Measurements from ENCODE around the gene CHST6.
"Not testable (repeated sequence)": the region's sequence is repeated elsewhere in the genome, so short reads cannot be mapped to it uniquely, and the experiment has no call there.

The CHST6 gene

DNA sequence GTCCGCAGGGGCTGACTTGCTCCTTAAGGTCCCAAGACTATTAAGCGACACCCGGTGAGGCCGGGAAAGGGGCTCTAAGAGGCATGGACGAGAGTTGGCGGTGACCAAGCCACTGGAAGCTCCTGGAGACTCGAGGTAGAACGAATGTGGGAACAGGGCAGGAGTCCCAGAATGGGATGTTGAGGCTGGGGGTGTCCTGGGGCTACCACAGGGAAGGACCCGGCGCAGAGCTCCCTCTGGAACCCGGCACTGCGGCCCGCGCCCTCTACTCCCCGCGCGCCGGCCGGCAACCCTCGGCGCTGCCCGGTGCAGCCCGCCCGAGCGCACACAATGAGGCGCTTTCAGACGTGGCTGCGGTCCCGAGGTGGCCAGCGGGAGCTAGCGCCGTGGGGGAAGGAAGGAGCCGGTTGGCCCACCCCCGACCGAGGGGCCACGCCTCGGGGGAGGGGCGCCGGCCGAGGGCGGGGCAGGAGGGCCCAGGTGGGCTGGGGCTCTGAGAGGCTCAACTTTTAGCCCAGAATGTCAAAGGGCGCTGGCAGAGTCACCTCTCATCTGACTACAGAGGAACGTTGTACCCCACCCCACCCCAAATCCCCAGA lies at the start of gene CHST6:
CHST6 (minus strand) TSS at position 366 of the 599 bp plus-strand sequence. CDS start 15,613 bp downstream, outside the sequence.
- DNase-seq (ENCODE audit: low spot score): peak; percentile 86

DNA sequence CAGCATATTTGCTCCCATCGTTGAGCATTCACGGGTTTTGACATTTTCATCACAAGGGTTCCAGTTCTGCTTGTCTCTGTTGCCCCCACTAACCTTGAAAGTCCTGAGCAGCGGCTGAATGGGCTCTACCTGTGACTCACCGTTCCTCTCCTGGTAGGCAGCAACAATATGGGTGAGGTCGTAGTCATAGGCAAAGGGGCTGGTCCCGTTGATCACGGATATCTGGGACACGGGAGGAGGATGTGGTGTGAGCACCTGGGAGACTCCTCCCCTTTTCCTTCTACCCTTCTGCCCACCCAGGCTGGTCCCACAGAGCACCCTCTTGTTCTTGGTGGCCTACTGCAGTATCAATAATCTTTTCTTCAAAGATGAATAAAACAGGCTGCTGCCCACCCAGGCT lies 47.2 kb upstream of the CHST6 start:
- not testable (repeated sequence) for DNase-seq (ENCODE audit: low spot score)

DNA sequence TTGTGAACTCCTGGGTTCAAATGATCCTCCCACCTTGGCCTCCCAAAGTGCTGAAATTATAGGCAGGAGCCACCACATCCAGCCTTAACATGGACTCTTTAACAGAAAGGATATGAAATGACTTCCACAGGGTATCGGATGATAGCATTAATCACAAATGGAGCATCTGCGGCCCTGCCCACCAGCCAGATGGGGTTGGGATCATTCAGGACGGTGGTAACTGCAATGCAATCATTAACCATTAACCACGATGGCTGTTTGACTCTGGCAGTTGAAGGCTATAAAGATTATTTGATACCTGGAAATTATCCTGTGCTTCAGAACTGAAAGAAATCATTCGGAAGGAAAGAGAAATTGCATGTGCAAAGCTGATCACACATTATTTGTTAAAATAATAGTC lies 46.0 kb upstream of the CHST6 start:
- DNase-seq (ENCODE audit: low spot score): no peak

DNA sequence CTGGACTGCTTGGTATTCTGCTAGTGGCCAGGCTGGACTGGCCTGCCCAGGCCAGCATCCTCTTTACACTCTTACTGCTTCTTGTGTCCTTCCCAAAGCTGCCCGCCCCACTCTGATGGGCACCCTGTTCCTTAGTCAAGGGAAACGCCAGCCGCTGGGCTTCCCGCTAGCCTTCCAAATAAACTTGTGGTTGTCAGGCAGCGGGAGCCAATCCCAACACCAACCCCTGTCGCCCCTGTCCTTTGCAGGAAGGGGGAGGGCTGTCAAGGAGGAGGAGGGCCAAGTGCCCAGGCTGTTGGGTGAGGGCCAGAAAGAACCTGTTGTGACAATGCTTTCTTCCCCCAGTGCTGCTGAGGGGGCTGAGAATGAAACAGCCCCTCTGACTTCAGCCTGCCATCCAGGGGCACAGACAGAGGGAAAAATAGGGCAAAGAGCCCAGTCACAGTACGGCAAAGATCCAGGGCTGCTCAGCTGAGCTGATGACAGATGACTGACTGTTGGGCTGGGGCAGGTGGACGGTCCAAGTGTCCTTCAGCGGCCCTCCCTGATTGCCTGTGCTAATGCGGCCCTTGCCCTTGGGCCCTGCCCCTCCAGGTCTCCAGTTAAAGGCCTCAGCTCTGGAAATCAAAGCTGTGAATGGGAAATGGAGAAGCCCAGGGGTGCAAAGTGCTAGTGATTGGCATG lies 43.8 kb upstream of the CHST6 start:
- DNase-seq (ENCODE audit: low spot score): peak; percentile 50

DNA sequence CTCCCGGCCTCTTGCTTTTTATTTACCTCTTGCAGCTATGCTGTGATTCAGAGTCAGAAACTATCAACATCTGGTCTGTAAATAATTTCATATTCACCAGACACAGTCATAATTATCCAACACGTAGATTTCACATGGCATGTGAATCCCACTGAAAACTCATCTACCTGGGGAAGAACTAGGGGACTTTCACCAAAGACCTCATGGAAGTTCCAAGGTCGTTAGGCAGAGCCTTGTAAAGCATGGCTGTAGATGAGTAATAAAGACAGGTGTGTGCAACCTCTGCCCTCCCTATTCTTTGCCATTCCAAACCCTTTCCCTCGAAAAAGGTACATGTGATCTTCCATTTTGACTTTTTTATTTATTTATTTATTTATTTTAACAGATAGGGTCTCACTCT lies 42.5 kb upstream of the CHST6 start:
- DNase-seq (ENCODE audit: low spot score): no peak

DNA sequence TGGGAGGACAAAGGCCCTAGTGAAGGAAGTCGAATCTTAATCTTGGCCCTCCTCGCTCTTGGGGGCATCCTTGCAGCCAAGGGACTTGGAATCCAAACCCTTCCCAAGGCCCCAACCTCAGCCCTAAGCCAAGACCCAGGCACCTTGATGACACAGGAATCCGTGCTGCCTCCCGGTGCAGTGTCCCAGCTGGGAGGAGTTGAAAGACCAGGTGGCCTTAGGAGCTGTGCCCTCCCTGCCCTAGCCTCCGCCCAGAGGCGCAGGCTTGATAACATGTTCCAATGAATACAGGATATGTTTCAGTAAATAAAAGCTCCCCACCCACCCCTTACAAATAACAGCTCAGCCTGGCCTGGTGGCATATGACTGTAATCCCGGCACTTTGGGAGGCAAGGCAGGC lies 40.7 kb upstream of the CHST6 start, which contains the start of gene CHST5:
CHST5 (minus strand) TSS at position 208 of the 400 bp plus-strand sequence. CDS start 5,724 bp downstream, outside the sequence.
- no peak for DNase-seq (ENCODE audit: low spot score)

DNA sequence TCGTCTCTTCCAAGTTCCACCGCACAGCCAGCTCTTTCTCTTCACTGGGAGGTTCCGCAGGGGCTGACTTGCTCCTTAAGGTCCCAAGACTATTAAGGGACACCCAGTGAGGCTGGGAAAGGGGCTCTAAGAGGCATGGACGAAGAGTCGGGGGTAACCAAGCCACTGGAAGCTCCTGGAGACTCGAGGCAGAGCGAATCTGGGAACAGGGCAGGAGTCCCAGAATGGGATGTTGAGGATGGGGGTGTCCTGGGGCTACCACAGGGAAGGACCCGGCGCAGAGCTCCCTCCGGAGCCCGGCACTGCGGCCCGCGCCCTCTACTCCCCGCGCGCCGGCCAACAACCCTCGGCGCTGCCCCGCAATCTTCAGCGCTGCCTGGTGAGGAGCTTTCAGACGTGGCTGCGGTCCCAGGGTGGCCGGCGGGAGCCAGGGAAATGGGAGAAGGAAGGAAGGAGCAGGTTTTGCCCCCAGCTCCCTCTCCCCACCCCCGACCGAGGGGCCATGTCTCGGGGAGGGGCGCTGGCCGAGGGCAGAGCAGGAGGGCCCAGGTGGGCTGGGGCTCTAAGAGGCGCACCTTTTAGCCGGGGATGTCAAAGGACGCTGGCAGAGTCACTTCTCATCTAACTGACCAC lies 40.1 kb upstream of the CHST6 start:
- no peak for DNase-seq (ENCODE audit: low spot score)

DNA sequence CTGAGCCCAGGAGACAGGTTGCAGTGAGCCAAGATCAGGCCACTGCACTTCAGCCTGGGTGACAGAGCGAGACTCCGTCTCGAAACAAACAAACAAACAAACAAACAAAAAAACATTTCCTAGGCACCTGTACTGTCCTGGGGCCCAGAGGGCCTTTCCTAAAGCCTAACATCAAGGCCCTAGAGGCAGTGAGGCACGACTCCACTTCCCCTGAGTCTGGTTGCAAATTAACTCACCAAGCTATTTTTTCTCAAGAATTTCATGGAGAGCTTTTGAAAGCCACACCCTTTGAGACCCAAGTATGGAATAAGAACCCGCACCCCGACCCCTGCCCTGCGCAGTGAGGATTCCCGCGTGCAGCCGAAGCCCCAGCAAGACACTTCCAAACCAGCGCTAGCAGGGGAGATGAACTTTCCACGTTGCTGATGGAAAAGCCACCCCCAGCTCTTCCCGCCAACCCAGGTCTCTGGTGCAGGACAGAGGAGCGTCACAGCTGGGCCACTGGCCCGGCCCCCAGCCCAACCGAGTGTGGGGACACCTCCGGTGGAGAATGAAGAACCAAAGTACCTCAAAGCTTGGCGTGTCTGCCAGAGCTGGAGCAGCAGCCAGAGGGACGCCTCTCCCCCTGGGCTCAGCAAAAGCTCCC lies 39.4 kb upstream of the CHST6 start:
- no peak for DNase-seq (ENCODE audit: low spot score)

DNA sequence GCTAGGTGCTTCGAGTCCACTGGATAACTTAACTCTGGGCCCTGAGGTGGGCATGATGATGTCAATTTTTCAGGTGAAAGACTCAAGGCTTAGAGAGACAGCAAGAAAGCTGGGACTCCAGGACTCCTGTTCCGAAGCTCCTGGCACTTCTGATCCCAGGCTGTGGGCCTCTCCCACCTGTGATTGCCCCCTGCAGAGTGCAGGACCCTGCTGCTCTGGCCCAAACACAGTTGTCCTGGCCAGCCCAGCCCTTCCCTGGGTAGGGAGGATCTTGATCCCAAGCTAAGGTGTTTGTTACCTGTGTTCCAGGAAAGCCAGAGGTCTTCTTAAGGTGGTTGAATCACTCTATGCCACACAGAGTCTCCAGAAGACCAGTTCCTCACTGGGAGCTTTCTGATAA lies 37.5 kb upstream of the CHST6 start:
- no peak for DNase-seq (ENCODE audit: low spot score)

DNA sequence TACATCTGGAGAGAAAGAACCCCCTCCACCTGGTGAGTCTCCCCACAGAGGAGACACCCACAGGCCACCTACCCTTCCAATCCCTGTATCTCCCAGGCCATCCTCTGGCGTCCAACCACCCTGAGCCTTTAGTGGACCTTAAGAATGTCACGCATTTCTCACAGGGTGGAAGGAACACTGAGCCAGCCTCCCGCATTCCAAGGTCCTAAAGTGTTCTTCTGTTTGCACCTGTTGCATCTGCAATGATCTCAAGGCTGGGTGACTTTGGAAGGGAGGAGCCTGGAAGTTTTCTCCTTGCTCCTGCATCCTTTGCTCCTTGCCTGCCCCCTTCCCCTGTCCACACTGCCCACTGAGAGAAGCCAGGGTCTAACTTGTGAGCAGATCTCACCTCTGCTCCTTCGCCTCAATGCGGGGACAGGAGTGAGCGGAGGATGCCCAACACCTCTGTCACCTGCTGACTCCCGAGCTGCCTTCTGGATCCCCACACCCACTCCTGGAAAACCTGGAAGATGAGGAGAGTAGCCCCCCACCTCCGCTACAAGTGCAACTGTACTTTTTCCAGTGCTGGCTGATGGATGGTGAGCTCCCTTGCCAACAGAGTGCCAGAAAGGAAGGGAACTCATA lies 37.0 kb upstream of the CHST6 start:
- no peak for DNase-seq (ENCODE audit: low spot score)

DNA sequence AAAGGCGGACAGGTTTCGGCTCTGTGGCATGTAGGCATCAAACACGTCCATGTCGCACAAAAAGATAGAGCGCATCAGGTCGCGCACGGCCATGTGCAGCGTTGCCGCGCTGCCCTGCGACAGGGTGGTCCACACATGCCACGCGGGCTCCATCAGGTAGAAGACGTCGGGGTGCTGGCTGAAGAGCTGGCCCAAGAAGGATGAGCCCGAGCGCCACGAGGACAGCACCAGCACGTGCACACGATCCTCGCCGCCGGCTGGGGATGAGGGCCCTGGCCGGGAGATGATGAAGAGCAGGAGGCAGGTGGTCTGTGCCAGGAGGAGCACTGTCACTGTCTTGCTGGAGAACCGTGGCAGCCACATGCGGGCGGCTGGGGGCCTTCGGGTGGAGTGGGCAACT lies 34.7 kb upstream of the CHST6 start:
- DNase-seq (ENCODE audit: low spot score): no peak

DNA sequence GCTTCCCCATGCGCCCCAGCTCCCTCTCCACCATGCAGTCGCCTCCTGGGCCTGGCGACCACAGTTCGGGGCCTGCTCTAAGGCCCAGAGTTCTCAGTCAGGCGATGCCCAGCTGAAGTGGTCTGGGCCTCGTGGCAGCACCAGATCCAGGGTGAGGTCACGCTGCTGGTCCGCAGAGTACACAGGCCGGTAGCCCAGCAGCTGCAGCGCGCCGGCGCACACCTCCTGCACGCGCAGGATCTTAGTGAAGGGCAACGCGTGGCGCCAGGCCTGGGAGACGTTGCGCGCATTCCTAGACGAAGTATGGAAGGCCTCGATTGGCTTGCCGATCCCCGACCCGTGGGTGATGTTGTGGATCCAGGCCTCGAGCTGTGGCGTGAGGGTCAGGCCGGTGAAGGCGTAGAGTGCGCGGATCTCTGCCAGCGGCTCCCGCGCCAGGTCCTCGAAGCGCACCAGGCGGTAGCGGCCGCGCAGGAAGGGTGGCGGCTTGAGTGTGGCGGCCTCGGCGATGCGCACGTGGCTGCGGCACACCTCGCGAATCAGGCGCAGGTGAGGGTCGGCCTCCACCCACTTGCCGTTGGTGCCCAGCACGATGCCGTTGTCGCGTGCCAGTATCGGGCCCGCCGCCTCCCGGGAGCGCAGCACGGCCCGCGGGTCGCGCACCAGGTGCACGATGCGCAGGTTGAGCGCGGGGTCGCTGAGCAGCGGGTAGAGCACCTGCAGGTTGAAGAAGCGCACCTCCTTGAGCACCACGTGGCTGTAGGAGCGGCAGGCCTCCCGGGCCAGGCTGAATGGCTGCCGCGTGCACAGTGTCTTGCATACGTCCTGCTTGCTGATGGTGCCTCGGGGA lies 34.0 kb upstream of the CHST6 start:
- no peak for DNase-seq (ENCODE audit: low spot score)

DNA sequence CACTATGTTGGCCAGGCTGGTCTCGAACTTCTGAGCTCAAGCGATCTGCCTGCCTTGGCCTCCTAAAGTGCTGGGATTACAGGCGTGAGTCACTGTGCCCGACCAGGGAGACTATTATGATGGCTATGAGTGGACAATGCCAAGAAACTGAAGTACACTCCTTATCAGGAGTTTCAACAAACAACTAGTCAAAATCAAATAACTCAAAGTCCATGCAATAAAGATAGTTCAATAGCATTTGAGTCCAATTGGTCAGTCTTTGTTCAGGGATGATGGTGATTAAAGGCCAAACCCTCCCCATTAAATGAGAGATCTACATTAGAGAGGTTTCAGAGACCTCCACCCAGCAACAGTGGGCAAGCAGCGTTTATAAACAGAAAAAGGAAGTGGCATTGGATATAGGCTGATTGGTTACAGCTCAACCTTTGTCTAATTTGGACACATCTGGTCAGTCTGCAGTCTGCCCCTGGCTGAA lies 32.6 kb upstream of the CHST6 start:
- DNase-seq (ENCODE audit: low spot score): no peak

DNA sequence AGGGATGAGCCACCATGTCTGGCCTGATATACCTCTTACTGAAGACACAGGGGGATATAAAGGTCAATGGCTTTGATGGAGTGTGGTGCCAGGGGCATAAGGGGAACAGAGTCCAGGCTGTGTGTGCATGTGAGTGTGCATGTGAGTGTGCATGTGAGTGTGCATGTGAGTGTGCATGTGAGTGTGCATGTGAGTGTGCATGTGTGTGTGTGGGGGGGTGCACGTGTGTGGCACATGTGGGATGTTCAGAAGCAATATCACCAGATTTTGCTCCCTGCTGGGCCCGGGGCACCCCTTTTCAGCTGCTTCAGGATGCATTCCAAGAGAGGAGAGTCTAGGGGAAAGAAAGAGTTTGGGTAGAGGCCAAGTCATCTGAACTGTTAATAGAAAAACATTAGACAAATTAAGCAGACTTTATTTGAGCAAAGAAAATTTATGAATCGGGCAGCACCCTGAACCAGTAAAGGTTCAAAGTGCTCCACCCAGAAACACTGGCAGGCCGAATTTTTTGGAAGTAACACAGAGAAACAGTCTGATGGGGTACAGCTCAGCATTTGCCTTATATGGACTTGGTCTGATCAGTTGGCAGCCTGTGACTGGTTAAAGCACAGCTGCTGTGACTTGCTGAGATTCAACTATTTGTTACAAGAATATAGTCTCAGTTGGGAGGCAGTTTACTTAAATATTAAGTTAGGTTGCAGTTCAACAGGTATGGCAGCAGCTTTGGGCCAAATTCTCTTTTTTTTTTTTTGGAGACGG lies 31.0 kb upstream of the CHST6 start:
- DNase-seq (ENCODE audit: low spot score): no peak

DNA sequence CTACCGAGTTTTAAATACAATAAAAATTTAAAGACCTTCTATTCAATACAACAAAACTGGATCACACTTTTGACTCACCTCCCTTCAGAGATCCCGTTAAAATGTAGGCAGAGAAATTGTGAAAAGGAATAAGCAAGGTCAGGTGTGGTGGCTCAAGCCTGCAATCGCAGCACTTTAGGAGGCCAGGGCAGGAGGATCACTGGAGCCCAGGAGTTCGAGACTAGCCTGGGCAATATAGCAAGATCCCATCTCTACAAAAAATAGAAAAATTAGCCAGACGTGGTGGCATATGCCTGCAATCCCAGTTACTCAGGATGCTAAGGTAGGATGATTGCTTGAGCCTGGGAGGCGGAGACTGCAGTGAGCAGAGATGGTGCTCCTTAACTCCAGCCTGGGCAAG lies 23.9 kb upstream of the CHST6 start:
- DNase-seq (ENCODE audit: low spot score): no peak

DNA sequence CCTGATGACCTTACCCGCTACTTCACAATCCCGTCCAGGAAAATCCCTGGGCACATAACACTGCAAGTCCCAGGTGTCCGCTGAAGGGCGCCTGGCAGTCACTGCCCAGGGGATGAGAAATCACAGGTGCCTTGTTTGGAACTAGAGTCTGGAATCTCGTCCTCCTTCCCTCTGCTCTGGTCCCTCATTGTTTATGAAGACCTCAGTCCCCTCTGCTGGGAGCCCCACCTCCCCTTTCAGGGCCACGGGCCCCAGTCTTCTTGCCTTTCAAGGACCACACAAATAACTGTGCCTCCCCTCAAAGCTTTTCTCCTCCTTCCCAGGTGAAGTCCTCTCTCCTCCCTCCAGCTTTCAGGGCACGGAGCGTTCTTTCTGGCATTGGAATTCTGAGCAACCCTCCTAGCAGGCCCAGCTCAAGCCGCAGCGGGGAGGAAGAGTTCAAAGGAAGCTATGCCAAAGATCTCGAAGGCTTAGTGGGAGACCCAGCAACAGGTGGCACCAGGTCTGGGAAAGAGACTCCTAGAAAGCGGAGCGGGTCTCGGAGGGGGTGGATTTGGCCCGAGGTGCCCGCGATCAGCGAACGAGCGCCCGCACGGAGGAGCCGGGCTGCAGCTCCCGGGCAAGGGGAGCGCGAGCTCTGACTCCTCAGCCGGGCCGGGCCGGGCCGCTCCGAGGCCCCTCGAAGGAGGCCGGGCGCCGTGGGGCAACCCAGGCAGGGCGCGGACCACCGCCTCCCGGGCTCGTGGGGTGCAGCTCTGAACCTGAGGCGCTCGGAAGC lies 21.1 kb upstream of the CHST6 start:
- not testable (repeated sequence) for DNase-seq (ENCODE audit: low spot score)

DNA sequence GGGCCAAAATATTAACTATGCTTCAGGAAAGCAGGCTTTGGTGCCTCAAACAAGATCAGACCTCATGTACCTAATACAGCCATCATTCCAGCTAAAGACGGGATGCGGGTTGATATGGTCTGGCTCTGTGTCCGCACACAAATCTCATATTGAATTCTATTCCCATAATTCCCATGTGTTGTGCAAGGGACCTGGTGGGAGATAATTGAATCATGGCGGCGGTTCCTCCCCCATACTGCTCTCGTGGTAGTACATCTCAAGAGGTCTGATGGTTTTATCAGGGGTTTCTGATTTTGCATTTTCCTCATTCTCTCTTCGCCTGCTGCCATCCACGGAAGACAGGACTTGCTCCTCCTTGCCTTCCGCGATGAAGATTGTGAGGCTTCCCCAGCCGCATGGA lies 19.1 kb upstream of the CHST6 start:
- DNase-seq (ENCODE audit: low spot score): no peak

DNA sequence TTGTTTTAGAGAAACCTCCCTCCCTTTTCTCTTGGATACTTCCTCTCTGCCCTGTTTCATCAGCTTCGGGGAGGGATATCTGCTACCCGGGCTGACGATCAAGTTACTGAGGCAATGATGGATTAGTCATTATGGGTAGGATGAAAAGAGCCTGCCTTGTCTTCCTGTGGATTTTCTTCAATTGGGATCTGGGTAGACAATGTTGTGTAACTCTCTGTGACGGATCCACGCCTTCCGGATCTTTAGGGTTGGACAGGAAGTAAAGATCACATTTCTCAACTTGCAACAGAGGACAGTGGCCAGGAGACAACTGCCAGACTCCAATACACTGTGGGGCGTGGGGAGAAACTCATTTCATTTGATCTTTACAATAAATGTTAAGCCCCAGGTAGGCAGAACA lies 11.3 kb upstream of the CHST6 start:
- no peak for DNase-seq (ENCODE audit: low spot score)

DNA sequence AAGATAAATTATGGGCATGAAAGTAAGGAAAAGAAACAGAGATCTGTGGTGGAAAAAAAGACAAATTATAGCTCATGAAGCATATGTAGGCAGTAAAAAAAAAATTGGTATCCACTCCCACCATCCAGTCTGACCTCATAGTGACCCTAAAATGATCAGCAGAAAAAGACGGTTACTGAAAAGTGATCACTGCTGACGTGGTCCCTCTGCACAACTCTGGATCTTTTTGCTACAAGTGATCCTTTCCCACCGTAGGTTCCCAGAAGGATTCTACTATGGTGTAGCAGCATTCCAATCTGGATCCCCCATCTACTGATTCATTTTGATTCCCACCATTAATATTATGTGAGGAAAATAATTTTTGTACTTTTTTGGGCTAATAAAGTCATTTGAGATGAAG lies 10.9 kb upstream of the CHST6 start:
- no peak for DNase-seq (ENCODE audit: low spot score)

DNA sequence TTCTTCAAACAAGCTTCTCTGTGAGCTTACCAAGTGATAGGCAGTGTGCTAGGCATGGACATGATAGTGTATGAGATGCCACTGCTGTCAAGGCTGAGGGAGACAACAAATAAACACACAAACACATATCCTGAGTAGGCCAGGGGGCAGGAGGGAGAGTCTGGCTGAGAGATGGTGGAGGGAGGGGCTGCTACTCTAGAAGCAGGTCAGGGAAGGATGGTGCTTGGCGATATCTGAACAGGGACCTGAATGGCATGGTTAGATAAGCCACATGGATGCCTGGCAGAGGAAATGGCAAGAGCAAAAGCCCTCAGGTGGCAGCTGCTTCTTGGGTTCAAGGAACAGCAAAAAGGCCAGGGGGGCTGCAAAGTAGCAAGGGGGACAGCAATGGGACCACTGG lies 8.6 kb upstream of the CHST6 start:
- no peak for DNase-seq (ENCODE audit: low spot score)

Measured in globus pallidus (tissue), 1 donor.